Neural progenitor cell (in vitro differentiated cells): ENCODE measurements around the gene ACSM3. TPM values are rescaled to one million over a fixed set of nuclear protein-coding genes. Genes with fewer than 3 reads are reported as not detected.

Source experiments
- DNase-seq: peaks from one replicate; pipeline ENCODE4 v3.0.0-alpha.2; 2016; ENCODE audit warnings: low spot score
- H2AFZ ChIP-seq: fragments of 200-600 bp; sonication (generic); replicated peaks from 2 replicates; pipeline ENCODE4 v1.6.1; 2016; ENCODE audit warnings: antibody characterized with exemption
- H3F3A ChIP-seq: fragments of 200-600 bp; sonication (generic); 2 replicates; pipeline ENCODE4 v1.6.1; 2016; ENCODE audit warnings: antibody characterized with exemption, low read depth
- H3K27ac ChIP-seq: fragments of 200-600 bp; sonication (generic); 2 replicates; pipeline ENCODE4 v1.5.1; 2016; ENCODE audit warnings: mild to moderate bottlenecking
- H3K27me3 ChIP-seq: fragments of 200-600 bp; sonication (generic); 2 replicates; pipeline ENCODE4 v1.6.1; 2016; ENCODE audit warnings: mild to moderate bottlenecking, moderate library complexity
- H3K36me3 ChIP-seq: fragments of 200-600 bp; sonication (generic); 2 replicates; pipeline ENCODE4 v1.5.1; 2016
- H3K4me1 ChIP-seq: fragments of 200-600 bp; sonication (generic); 2 replicates; pipeline ENCODE4 v1.6.1; 2016; ENCODE audit warnings: mixed run types
- H3K4me2 ChIP-seq: fragments of 200-600 bp; sonication (generic); 2 replicates; pipeline ENCODE4 v1.6.1; 2016
- H3K4me3 ChIP-seq: fragments of 200-600 bp; sonication (generic); 2 replicates; pipeline ENCODE4 v1.5.1; 2016
- H3K79me2 ChIP-seq: fragments of 200-600 bp; sonication (generic); 2 replicates; pipeline ENCODE4 v1.6.1; 2016; ENCODE audit warnings: low read depth
- H3K9ac ChIP-seq: fragments of 200-600 bp; sonication (generic); 2 replicates; pipeline ENCODE4 v1.6.1; 2016
- H3K9me3 ChIP-seq: fragments of 200-600 bp; sonication (generic); 2 replicates; pipeline ENCODE4 v1.5.1; 2016; ENCODE audit warnings: low read depth
- H4K20me1 ChIP-seq: fragments of 200-600 bp; sonication (generic); 2 replicates; pipeline ENCODE4 v1.6.1; 2016; ENCODE audit warnings: low read depth
- H3K27ac Mint-ChIP-seq: 3 replicates; pipeline ENCODE4 v1.8.0; 2021; ENCODE audit warnings: mixed read lengths
- H3K27me3 Mint-ChIP-seq: 2 replicates; pipeline ENCODE4 v1.8.0; 2022; ENCODE audit warnings: low read depth, mild to moderate bottlenecking, inconsistent platforms, moderate library complexity, mixed read lengths; ENCODE audit not compliant: insufficient read depth
- H3K36me3 Mint-ChIP-seq: 3 replicates; pipeline ENCODE4 v1.8.0; 2021; ENCODE audit warnings: mixed read lengths
- H3K4me1 Mint-ChIP-seq: 3 replicates; pipeline ENCODE4 v1.8.0; 2021; ENCODE audit warnings: mixed read lengths
- H3K4me3 Mint-ChIP-seq: 3 replicates; pipeline ENCODE4 v1.8.0; 2021; ENCODE audit warnings: mild to moderate bottlenecking, moderate library complexity, mixed read lengths
- H3K9me3 Mint-ChIP-seq: 3 replicates; pipeline ENCODE4 v1.8.0; 2020; ENCODE audit warnings: mixed read lengths
- CTCF ChIP-seq: fragments of 200-600 bp; sonication (generic); IDR thresholded peaks from 2 replicates; pipeline ENCODE4 v1.5.1; 2017; ENCODE audit warnings: antibody characterized with exemption, mild to moderate bottlenecking
- EZH2 ChIP-seq: fragments of 200-600 bp; sonication (generic); IDR thresholded peaks from 2 replicates; pipeline ENCODE4 v1.6.1; 2017; ENCODE audit warnings: antibody characterized with exemption, mild to moderate bottlenecking, moderate library complexity
- EZH2phosphoT487 ChIP-seq: fragments of 200-600 bp; sonication (generic); IDR thresholded peaks from 2 replicates; pipeline ENCODE4 v1.6.1; 2017; ENCODE audit warnings: antibody characterized with exemption
- total RNA-seq: library from RNA; depleted of rRNA; stranded (reverse); fragments of >200 nt; gene quantifications from 2 replicates; pipeline ENCODE4 v1.2.3, GENCODE V29; 2015; ENCODE audit warnings: low replicate concordance

The ACSM3 gene
- total RNA-seq, 1 donor from 2014 or later, result 3.8 TPM

GRCh38 chr16:20740901-20741521 lies 22.8 kb upstream of the ACSM3 start:
- no peaks in the 10 kb centered on the region for H3K9me3 Mint-ChIP-seq
- peaks cover 14% of the 10 kb centered on the region for H3K36me3 Mint-ChIP-seq
- H3K9ac ChIP-seq, result peak overlapping the region; percentile 83
- H3K27ac ChIP-seq, result no peak overlapping the region
- H3K4me2 ChIP-seq, result peak overlapping the region; percentile 83
- H3K27ac Mint-ChIP-seq, result peak overlapping the region; percentile 18
- no peak for TF ChIP-seq EZH2
- no peak for TF ChIP-seq CTCF
- no peak for TF ChIP-seq EZH2phosphoT487
- H3K36me3 ChIP-seq, result peaks cover 22% of the 10 kb centered on the region
- H4K20me1 ChIP-seq, result peaks cover 37% of the 10 kb centered on the region
- H3K79me2 ChIP-seq, result peaks cover 38% of the 10 kb centered on the region
- peak overlapping the region; percentile 100 for H2AFZ ChIP-seq
- peaks cover 7% of the 10 kb centered on the region for H3K4me1 ChIP-seq
- peak overlapping the region; percentile 97 for H3K4me3 Mint-ChIP-seq
- H3K4me3 ChIP-seq, result peak overlapping the region; percentile 97
- H3F3A ChIP-seq, result no peaks in the 10 kb centered on the region
- no peaks in the 10 kb centered on the region for H3K27me3 ChIP-seq
- no peaks in the 10 kb centered on the region for H3K27me3 Mint-ChIP-seq
- H3K9me3 ChIP-seq, result no peaks in the 10 kb centered on the region
- peaks cover 16% of the 10 kb centered on the region for H3K4me1 Mint-ChIP-seq
- peak; percentile 91 for DNase-seq

- peaks cover 16% of the 10 kb centered on the region for H3K4me1 Mint-ChIP-seq
- Histone ChIP-seq H2AFZ (peak within 1 kb of the TSS; percentile 100), H3K9ac (peak within 1 kb of the TSS; percentile 83), H3K9me3 (no peaks in the 10 kb centered on the region), H3K4me2 (peak within 1 kb of the TSS; percentile 83), H3F3A (no peaks in the 10 kb centered on the region), H4K20me1 (peaks cover 37% of the 10 kb centered on the region), H3K4me1 (peaks cover 7% of the 10 kb centered on the region), H3K4me3 (peak within 1 kb of the TSS; percentile 97), H3K36me3 (peaks cover 20% of the 10 kb centered on the region), H3K79me2 (peaks cover 38% of the 10 kb centered on the region), H3K27ac (peak within 1 kb of the TSS; percentile 67), H3K27me3 (no peaks in the 10 kb centered on the region)
- H3K27me3 Mint-ChIP-seq, result no peaks in the 10 kb centered on the region
- TF ChIP-seq EZH2phosphoT487, result no peak
- TF ChIP-seq EZH2, result no peak
- TF ChIP-seq CTCF, result peak; percentile 30
- peak within 1 kb of the TSS; percentile 46 for H3K27ac Mint-ChIP-seq
- peak within 1 kb of the TSS; percentile 97 for H3K4me3 Mint-ChIP-seq
- H3K9me3 Mint-ChIP-seq, result no peaks in the 10 kb centered on the region
- peak; percentile 95 for DNase-seq
- peaks cover 10% of the 10 kb centered on the region for H3K36me3 Mint-ChIP-seq
Measured at GRCh38 chr16:20741554-20742285, 22.1 kb upstream of the ACSM3 start, which contains the start of gene THUMPD1. THUMPD1 (minus strand) TSS chr16:20741818; CDS start chr16:20741739, 79 bp downstream.

- peaks cover 3% of the 10 kb centered on the region for H3K36me3 Mint-ChIP-seq
- no peak overlapping the region for H3K27ac Mint-ChIP-seq
Measured at GRCh38 chr16:20743591-20743990, 20.2 kb upstream of the ACSM3 start.

More at GRCh38 chr16:20743591-20743990, 20.2 kb upstream of the ACSM3 start:
- TF ChIP-seq EZH2phosphoT487 (no peak), CTCF (no peak)
- peaks cover 27% of the 10 kb centered on the region for H3K79me2 ChIP-seq
- no peak for DNase-seq
- H3K27me3 Mint-ChIP-seq, result no peaks in the 10 kb centered on the region
- H3K4me2 ChIP-seq, result no peak overlapping the region
- H3K4me3 Mint-ChIP-seq, result no peak overlapping the region
- H3K27me3 ChIP-seq, result no peaks in the 10 kb centered on the region
- H3K4me1 ChIP-seq, result peaks cover 7% of the 10 kb centered on the region
- no peaks in the 10 kb centered on the region for H3F3A ChIP-seq
- no peak overlapping the region for H3K9ac ChIP-seq
- no peak overlapping the region for H2AFZ ChIP-seq
- H4K20me1 ChIP-seq, result peaks cover 26% of the 10 kb centered on the region
- no peak overlapping the region for H3K27ac ChIP-seq
- no peaks in the 10 kb centered on the region for H3K9me3 ChIP-seq
- H3K4me3 ChIP-seq, result no peak overlapping the region
- H3K4me1 Mint-ChIP-seq, result peaks cover 14% of the 10 kb centered on the region
- H3K9me3 Mint-ChIP-seq, result peaks cover 3% of the 10 kb centered on the region
- H3K36me3 ChIP-seq, result peaks cover 3% of the 10 kb centered on the region
